IPS DF 6.9 (cell line): ENCODE data around the gene SNED1.

Experiments
- DNase-seq: peaks from one replicate; pipeline ENCODE4 v3.0.0-alpha.2; 2013; ENCODE audit warnings: low read depth, low spot score
- H3K27ac ChIP-seq: one replicate; pipeline ENCODE4 v1.5.1; 2013; ENCODE audit warnings: low read length, control low read depth
- H3K27me3 ChIP-seq: 2 replicates; pipeline ENCODE4 v1.6.1; 2013; ENCODE audit warnings: mild to moderate bottlenecking, low read length; ENCODE audit not compliant: control insufficient read depth, insufficient read depth
- H3K36me3 ChIP-seq: 2 replicates; pipeline ENCODE4 v1.6.1; 2013; ENCODE audit warnings: low read length; ENCODE audit not compliant: control insufficient read depth, insufficient read depth
- H3K4me1 ChIP-seq: 2 replicates; pipeline ENCODE4 v1.6.1; 2013; ENCODE audit warnings: low read length; ENCODE audit not compliant: control insufficient read depth, insufficient read depth
- H3K4me3 ChIP-seq: 2 replicates; pipeline ENCODE4 v1.5.1; 2013; ENCODE audit warnings: mild to moderate bottlenecking, low read length
- H3K9me3 ChIP-seq: 2 replicates; pipeline ENCODE4 v1.6.1; 2013; ENCODE audit warnings: low read length, inconsistent platforms; ENCODE audit not compliant: control insufficient read depth, insufficient read depth
- WGBS: extraction: QIAGEN DNeasy Blood & Tissue Kit; methylation state at CpG from one replicate; pipeline ENCODE4 v1.1.7; 2013; ENCODE audit warnings: mixed read lengths, missing lambda C conversion rate; ENCODE audit not compliant: insufficient read length, insufficient coverage; 5-methylcytosine and 5-hydroxymethylcytosine counted together

SNED1 gene

DNA sequence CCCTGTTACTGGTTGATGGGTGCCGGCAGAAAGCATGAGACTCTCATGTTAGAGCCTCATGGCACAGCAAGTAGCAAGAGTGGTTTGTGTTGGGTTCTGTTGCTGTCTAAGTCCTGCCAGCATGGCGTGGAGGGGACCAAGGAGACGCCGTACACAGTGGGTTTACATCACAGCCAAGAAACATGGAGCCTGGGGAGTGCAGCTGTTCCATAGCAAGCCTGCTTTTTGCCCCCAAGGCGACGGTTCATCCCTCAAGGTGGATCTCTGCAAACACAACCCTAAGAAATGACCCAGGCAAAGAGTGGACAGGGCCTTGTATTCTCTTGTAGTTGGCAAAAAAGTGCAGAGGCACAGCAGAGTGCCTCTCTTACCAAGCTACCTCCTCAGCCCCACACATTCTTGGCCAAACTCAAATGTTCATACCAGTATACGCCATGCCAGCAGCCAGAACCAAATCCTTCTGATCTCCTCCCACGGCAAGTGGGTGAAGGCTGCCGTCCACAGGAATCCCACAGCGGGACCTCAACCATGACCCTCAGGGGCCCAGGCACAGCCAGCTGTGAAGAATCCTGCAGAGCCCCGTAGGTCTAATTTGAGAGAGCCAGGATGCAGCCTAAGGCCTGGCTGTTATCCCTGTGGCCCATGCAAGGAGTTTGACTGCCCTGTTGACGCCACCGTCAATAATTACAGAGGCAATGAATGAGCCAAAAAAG lies 19.0 kb downstream of the SNED1 start:
- DNase-seq = no peak
- Histone ChIP-seq H3K27me3 (no peaks in the 10 kb centered on the region), H3K27ac (no peak overlapping the region), H3K4me3 (no peak overlapping the region), H3K36me3 (no peaks in the 10 kb centered on the region), H3K4me1 (no peaks in the 10 kb centered on the region; the same call in 1 of the 2 replicates), H3K9me3 (no peaks in the 10 kb centered on the region)
- no CpG with 5 or more reads among the region's 13 CpGs for WGBS

DNA sequence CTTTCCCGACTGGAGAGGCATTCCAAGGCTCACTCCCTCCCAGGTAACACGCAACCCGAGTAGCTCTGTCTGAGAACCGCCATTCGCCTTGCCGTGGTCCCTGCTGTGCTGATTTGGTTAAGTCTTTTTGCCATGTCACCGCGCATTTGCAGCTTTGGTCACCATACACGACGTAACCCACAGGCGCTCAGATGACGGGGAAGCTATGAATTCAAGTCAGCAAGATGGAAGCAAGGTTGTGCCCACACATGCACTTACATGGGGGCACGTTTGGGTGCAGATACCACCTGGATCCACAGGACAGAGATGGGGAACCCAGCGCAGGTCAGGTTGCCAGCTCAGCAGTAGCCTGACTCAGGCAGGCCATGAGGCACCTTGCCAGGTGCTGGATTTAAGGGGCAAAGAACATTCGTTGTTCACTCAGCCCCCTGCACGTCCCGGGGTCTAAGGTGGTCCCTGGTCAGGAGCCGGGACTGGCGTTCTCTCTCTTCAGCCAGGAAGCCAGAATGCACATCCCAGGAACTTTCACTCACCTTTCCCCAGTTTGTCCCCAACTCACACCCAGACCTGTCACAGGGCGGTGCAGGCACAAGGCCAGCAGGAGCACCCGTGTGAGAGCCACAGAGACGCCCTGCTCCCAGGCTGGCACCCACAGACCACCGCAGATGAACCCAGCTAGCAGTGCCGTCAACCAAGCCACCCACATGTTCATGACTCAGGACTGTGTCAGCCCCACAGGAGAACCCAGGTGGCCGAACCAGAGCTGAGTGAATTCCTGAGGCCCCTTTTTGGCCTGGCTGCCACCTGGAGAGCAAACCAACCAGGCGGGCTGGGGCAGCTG lies 19.9 kb downstream of the SNED1 start:
- Histone ChIP-seq H3K9me3 (no peaks in the 10 kb centered on the region), H3K27me3 (no peaks in the 10 kb centered on the region), H3K4me1 (no peaks in the 10 kb centered on the region; the same call in 1 of the 2 replicates), H3K27ac (no peak overlapping the region), H3K36me3 (no peaks in the 10 kb centered on the region), H3K4me3 (no peak overlapping the region)
- no CpG with 5 or more reads among the region's 26 CpGs for WGBS
- DNase-seq = no peak

DNA sequence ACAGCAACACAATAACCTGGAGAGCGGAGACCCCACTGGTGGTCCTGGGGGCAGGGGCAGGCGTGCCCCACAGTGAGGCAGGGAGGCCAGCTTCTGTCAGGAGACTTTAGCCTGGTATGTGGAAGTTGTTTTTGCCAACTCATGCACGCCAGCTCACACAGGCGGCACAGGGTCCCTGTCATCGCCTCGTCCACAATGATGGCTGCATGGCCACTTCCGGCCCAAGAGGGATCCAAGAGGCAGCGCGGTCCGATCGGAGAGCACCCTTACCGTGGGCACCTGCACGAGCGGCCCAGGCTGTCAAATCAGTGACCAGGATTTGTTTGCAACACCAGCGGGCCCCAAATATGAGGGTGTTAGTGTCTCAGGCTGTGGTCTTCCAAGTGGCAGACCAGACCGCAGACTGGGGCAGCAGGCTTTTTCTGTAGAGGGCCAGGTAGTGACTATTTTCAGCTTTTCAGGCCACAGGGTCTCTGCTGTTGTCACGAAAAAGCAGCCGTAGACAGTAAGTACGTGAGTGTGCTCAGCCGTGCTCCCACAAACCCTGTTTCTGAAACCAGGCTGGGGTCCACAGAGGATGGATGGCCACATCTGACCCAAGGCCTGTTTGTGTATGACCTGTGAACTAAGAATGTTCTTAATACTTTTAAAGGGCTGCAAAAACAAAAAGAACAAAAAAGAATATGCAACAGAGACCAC lies 21.2 kb downstream of the SNED1 start:
- Histone ChIP-seq H3K27me3 (no peaks in the 10 kb centered on the region), H3K36me3 (no peaks in the 10 kb centered on the region), H3K4me1 (no peaks in the 10 kb centered on the region; the same call in 1 of the 2 replicates), H3K4me3 (no peak overlapping the region), H3K27ac (no peak overlapping the region), H3K9me3 (no peaks in the 10 kb centered on the region)
- no peak for DNase-seq
- WGBS = no CpG with 5 or more reads among the region's 20 CpGs

DNA sequence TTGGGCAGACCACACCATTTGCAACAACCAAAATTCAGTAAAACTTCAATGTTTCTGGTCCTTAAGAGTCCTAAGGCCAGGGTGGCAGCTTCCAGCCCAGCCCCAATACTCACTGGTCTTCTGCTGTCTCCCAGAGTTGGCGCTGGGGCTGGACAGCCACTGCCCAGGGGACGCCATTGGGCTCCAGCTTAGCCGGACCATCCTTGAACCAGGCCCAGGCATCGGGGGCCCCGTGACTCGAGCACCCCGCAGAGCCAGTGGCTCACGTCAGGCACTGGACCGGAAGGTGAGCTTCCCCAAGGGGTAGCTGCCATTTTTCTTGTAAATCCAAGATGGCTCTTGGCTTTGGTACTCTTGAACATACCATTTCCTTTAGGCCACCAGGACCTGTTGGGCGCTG lies 21.8 kb downstream of the SNED1 start:
- no CpG with 5 or more reads among the region's 10 CpGs for WGBS
- DNase-seq = no peak
- no peak overlapping the region for H3K27ac ChIP-seq
- H3K4me3 ChIP-seq = no peak overlapping the region
- H3K27me3 ChIP-seq = no peaks in the 10 kb centered on the region
- H3K4me1 ChIP-seq = no peaks in the 10 kb centered on the region; the same call in 1 of the 2 replicates
- H3K36me3 ChIP-seq = no peaks in the 10 kb centered on the region
- H3K9me3 ChIP-seq = 0 out of 2 replicates have a peak, but pooled peaks cover 2% of the 10 kb centered on the region

DNA sequence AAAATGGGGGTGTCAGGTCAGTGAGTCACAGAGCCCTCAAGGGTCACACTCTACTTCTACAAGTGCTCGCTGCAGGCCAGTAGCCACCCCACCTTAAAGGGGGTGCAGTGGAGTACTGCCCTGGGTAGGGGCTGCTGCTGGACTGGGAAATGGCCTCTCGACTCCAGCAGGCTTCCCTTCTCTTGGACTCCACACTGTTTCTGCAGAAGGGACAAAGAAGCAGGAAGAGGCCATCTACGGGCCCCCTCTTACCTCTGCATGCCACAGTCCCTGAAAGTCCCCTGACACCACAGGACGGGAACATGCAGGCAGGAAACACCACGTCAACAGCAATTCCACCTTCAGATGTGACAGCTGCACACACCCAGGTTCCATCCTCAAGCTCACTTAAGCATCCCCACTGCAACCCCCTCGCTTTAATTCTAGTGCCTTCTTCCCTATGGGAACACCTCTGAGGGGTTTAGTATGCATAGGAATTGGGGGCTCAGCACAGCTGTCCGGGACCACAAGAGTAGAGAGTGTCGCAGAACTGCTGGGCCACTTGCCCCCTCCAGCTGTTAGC lies 22.3 kb downstream of the SNED1 start:
- WGBS = no CpG with 5 or more reads among the region's 8 CpGs
- Histone ChIP-seq H3K27ac (no peak overlapping the region), H3K36me3 (no peaks in the 10 kb centered on the region), H3K4me1 (no peaks in the 10 kb centered on the region; the same call in 1 of the 2 replicates), H3K9me3 (0 out of 2 replicates have a peak, but pooled peaks cover 2% of the 10 kb centered on the region), H3K4me3 (no peak overlapping the region), H3K27me3 (no peaks in the 10 kb centered on the region)
- DNase-seq = no peak

DNA sequence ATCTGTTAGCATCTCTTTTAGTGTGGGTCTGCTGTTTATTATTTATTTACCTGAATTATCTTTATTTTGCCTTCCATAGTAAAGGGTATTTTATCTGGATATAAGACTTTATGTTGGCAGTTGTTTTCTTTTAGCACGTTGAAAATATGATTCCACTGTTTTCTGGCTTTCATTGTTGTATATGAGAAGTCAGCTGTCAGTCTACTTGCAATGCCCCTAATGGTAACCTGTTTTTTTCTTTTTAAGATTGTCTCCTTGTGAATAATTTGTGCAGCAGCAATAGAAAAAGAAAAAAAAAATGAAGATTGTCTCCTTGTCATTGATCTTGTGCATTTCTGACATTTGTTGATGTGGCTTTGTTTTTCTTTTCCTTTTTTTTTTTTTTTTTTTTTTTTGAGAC lies 27.2 kb downstream of the SNED1 start:
- H3K4me1 ChIP-seq = no peaks in the 10 kb centered on the region; the same call in 1 of the 2 replicates
- no peak for DNase-seq
- H3K27ac ChIP-seq = no peak overlapping the region
- no peak overlapping the region for H3K4me3 ChIP-seq
- no peaks in the 10 kb centered on the region for H3K27me3 ChIP-seq
- no CpG with 5 or more reads among the region's 1 CpG for WGBS
- H3K36me3 ChIP-seq = no peaks in the 10 kb centered on the region; the same call in 1 of the 2 replicates
- peaks cover 2% of the 10 kb centered on the region; the same call in 1 of the 2 replicates for H3K9me3 ChIP-seq

DNA sequence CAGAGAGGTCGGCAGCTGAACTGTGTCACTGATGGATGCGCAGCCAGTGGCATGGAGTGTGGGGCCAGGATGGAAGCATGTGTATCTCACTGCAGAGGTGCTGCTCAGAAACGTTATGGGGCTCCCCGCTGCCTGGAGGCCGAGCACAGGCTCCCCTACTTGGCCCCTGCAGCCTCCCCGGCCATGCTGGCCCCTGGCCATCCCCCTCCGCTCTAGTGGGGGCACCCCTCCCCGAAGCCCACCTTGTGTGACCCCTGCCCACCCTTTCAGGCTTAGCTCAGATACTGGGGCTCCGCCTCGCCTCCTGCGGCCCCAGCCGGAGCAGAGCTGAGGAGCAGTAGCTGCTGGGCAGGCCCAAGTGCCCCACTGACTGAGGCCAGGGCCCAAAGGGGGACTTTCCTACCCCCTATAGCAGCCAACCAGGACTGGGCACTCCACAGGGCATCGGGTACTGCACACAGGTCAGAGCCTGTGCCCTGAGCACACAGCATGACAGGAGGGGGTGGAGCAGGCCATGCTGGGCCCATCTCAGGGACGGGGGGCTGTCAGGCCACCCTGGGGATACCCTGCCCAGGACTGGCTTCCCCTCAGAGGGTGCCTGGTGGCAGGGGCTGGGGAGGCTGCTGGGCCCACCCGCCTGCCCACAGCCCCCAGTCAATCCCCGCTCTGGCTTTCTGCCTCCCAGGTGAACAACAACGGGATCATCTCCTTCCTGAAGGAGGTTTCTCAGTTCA lies 31.3 kb downstream of the SNED1 start:
- no peaks in the 10 kb centered on the region; the same call in 1 of the 2 replicates for H3K36me3 ChIP-seq
- H3K27ac ChIP-seq = no peak overlapping the region
- H3K27me3 ChIP-seq = no peaks in the 10 kb centered on the region
- WGBS = no CpG with 5 or more reads among the region's 17 CpGs
- no peak for DNase-seq
- peaks cover 2% of the 10 kb centered on the region; the same call in 1 of the 2 replicates for H3K4me1 ChIP-seq
- H3K9me3 ChIP-seq = peaks cover 2% of the 10 kb centered on the region; the same call in 1 of the 2 replicates
- no peak overlapping the region for H3K4me3 ChIP-seq

DNA sequence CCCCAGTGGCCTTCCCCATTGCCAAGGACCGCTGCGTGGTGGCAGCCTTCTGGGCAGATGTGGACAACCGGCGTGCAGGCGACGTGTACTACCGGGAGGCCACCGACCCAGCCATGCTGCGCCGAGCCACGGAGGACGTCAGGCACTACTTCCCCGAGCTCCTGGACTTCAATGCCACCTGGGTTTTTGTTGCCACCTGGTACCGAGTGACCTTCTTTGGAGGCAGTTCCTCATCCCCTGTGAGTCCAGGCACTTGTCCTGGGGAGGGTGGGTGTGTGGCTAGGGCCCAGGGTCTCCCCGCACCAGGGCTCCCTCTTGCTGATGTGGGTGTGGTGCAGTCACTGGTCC lies 31.9 kb downstream of the SNED1 start:
- Histone ChIP-seq H3K27me3 (no peaks in the 10 kb centered on the region; the same call in 1 of the 2 replicates), H3K9me3 (no peaks in the 10 kb centered on the region; the same call in 1 of the 2 replicates), H3K4me1 (peaks cover 6% of the 10 kb centered on the region), H3K36me3 (no peaks in the 10 kb centered on the region; the same call in 1 of the 2 replicates), H3K4me3 (no peak overlapping the region), H3K27ac (no peak overlapping the region)
- no peak for DNase-seq
- WGBS = no CpG with 5 or more reads among the region's 15 CpGs

DNA sequence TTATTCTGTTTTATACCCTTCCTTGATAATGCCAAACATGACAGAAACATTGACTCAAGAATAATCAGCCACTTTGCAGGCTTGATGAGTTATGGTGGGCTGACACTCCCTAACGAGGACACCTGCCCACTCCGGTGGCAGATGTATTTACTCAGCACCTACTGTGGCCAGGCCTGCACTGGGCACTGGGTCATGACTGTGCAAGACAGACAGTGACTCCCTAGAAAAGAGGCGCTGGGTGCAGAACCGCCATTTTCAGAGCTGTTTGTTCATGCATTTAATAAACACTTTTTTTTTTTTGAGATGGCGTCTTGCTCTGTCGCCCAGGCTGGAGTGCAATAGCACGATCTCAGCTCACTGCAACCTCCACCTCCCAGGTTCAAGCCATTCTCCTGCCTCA lies 32.5 kb downstream of the SNED1 start:
- Histone ChIP-seq H3K4me1 (peaks cover 6% of the 10 kb centered on the region), H3K27me3 (no peaks in the 10 kb centered on the region; the same call in 1 of the 2 replicates), H3K36me3 (no peaks in the 10 kb centered on the region; the same call in 1 of the 2 replicates), H3K4me3 (no peak overlapping the region), H3K9me3 (no peaks in the 10 kb centered on the region; the same call in 1 of the 2 replicates), H3K27ac (no peak overlapping the region)
- DNase-seq = no peak
- whole genome bisulfite sequencing = no CpG with 5 or more reads among the region's 7 CpGs
